Measurements from ENCODE around the gene LRRC4.

Gene LRRC4

DNA sequence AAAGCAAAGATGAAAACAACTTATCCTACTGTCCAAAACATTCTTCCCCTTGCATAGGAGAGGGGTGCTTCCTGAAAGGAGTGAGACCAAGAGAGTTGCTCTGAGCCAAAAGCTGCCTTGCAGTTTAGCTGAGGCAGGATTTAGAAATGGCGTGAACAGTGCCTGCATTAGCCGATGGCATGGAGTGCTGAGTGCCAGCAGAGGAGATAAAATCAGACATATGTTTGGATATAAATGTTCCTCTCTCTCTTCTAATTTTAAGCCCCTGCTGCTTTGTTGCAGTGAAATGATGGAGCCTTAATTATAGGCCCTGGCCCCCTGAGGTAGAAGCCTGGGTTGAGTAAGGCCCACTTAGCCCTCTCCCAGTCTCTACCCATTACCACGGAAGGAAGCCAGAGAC is 7.1 kb downstream of the LRRC4 start:
- Histone ChIP-seq H2AFZ (ENCODE audit: low read depth, low read length) (no peak overlapping the region), H2BK12ac (ENCODE audit: low read length in 2 of 2) (no peak overlapping the region), H2BK15ac (ENCODE audit: low read depth, poor library complexity, severe bottlenecking) (no peak overlapping the region), H2AK5ac (ENCODE audit: low read length, severe bottlenecking) (no peak overlapping the region), H2BK5ac (ENCODE audit: low read depth, low read length, poor library complexity, severe bottlenecking) (no peak overlapping the region), H3K36me3 (ENCODE audit: control insufficient read depth in 1 of 2, insufficient read depth in 2 of 2, low read depth in 1 of 2, low read length in 2 of 2) (peaks cover 4 to 16% of the 10 kb centered on the region in 2 experiments), H3K23ac (ENCODE audit: low read length in 2 of 2) (no peak overlapping the region), H4K8ac (ENCODE audit: low read length) (no peak overlapping the region), H3K79me1 (replicated peaks; ENCODE audit: low read length, poor library complexity, severe bottlenecking) (peaks cover 26% of the 10 kb centered on the region), H3K18ac (ENCODE audit: low read depth in 1 of 2, low read length in 2 of 2) (no peak overlapping the region), H3K27me3 (ENCODE audit: control insufficient read depth in 1 of 2, insufficient read depth in 1 of 2, low read length in 2 of 2) (no peaks in the 10 kb centered on the region), H2BK120ac (ENCODE audit: low read depth, low read length) (no peak overlapping the region), H3K4me1 (ENCODE audit: control insufficient read depth, insufficient read depth, low read depth, low read length) (peaks cover 7% of the 10 kb centered on the region), H3K9me3 (ENCODE audit: control insufficient read depth, low read length) (no peaks in the 10 kb centered on the region), H4K91ac (ENCODE audit: low read length) (no peak overlapping the region), H3K4ac (ENCODE audit: low read depth in 1 of 2, low read length in 2 of 2) (no peak overlapping the region), H3K14ac (ENCODE audit: low read length in 2 of 2) (no peak overlapping the region), H3K4me3 (ENCODE audit: insufficient read depth in 1 of 2, low read depth in 1 of 2, low read length in 2 of 2) (no peak overlapping the region), H3K27ac (ENCODE audit: low read length, poor library complexity, severe bottlenecking) (no peak overlapping the region), H3K4me2 (ENCODE audit: low read length, poor library complexity, severe bottlenecking) (no peak overlapping the region), H3K9ac (ENCODE audit: low read length) (no peak overlapping the region)
- 100% methylated on average over 2 of the region's 3 CpGs for WGBS
- no peak for DNase-seq

DNA sequence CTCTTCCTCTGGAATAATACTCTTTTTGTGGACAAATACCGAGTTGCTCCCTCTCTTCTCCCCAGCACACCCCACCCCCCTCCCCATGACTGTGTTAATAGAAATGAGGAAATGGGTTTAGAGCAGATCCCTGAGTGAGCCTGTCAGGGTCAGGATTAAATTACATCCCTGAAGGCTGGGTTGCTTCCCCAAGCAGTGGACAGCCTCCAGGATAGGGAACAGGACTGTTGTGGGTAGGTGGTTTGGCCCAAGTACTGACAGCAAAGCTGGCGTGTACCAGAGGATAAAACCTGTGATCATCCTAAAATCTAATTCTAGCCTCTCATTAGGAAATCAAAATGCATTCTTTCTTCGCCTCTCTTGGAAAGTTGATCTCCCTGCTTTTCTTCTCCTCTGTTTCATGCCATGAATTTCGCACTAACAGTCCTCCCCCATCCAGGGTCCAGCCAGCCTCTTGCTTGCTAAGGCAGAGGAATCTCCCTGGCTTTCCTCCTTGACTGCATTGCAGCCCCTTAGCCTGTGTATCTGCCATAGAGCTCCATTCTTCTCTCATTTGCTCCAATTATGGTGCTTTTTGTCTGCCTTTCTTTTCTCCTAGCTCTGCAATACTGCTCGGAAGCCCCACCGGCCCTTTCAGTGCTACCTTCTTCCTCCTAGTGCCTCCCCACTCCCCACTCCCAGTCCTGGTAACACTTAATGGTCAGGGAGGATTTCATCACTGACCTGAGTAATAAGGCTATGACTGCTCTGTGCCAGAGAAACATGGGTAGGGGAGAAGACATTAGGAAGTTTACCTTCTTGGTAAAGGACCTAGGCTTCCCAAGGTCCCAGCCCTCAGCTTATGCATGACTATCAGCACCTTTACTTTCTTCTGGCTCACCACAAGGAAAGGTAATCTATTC is 8.4 kb downstream of the LRRC4 start:
- Histone ChIP-seq H3K23ac (ENCODE audit: low read length in 2 of 2) (no peak overlapping the region), H3K18ac (ENCODE audit: low read depth in 1 of 2, low read length in 2 of 2) (no peak overlapping the region), H3K4me2 (ENCODE audit: low read length, poor library complexity, severe bottlenecking) (no peak overlapping the region), H3K27ac (ENCODE audit: low read length, poor library complexity, severe bottlenecking) (no peak overlapping the region), H3K9ac (ENCODE audit: low read length) (no peak overlapping the region), H4K8ac (ENCODE audit: low read length) (no peak overlapping the region), H3K79me1 (replicated peaks; ENCODE audit: low read length, poor library complexity, severe bottlenecking) (peaks cover 29% of the 10 kb centered on the region), H3K4me3 (ENCODE audit: insufficient read depth in 1 of 2, low read depth in 1 of 2, low read length in 2 of 2) (no peak overlapping the region), H3K36me3 (ENCODE audit: control insufficient read depth in 1 of 2, insufficient read depth in 2 of 2, low read depth in 1 of 2, low read length in 2 of 2) (peaks cover 0 to 11% of the 10 kb centered on the region in 2 experiments), H2BK12ac (ENCODE audit: low read length in 2 of 2) (no peak overlapping the region), H3K4me1 (ENCODE audit: control insufficient read depth, insufficient read depth, low read depth, low read length) (peaks cover 13% of the 10 kb centered on the region), H3K9me3 (ENCODE audit: control insufficient read depth, low read length) (no peaks in the 10 kb centered on the region), H2BK15ac (ENCODE audit: low read depth, poor library complexity, severe bottlenecking) (no peak overlapping the region), H4K91ac (ENCODE audit: low read length) (no peak overlapping the region), H2AK5ac (ENCODE audit: low read length, severe bottlenecking) (no peak overlapping the region), H3K14ac (ENCODE audit: low read length in 2 of 2) (no peak overlapping the region), H3K4ac (ENCODE audit: low read depth in 1 of 2, low read length in 2 of 2) (no peak overlapping the region), H2AFZ (ENCODE audit: low read depth, low read length) (no peak overlapping the region), H3K27me3 (ENCODE audit: control insufficient read depth in 1 of 2, insufficient read depth in 1 of 2, low read length in 2 of 2) (no peaks in the 10 kb centered on the region), H2BK5ac (ENCODE audit: low read depth, low read length, poor library complexity, severe bottlenecking) (no peak overlapping the region), H2BK120ac (ENCODE audit: low read depth, low read length) (no peak overlapping the region)
- peak; percentile 42 for DNase-seq
- whole genome bisulfite sequencing: 97% methylated on average over 5 of the region's 6 CpGs

DNA sequence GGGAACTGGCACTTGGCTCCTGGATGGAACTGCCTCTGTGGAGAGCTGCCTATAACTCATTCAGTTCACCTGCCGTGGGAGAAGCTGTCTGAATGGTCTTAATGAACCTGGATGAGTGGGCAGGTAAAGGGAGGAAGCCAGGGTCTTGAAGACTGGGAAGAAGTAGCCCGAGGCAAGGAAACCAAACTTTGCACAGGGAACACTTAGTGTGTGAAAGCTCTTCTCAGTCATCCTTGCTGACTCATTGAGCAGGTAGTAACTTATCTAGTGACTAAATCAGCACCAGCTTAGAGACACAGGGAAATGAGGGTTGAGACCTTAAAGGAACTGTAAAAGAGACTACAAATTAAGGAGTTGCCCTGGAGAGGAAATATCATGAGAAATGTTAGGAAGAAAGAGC is 9.9 kb downstream of the LRRC4 start:
- H3K9ac ChIP-seq (ENCODE audit: low read length): no peak overlapping the region
- H3K36me3 ChIP-seq (ENCODE audit: control insufficient read depth in 1 of 2, insufficient read depth in 2 of 2, low read depth in 1 of 2, low read length in 2 of 2): peaks cover 7 to 13% of the 10 kb centered on the region in 2 experiments
- no peaks in the 10 kb centered on the region for H3K27me3 ChIP-seq (ENCODE audit: control insufficient read depth in 1 of 2, insufficient read depth in 1 of 2, low read length in 2 of 2)
- H3K4me2 ChIP-seq (ENCODE audit: low read length, poor library complexity, severe bottlenecking): no peak overlapping the region
- no peak for DNase-seq
- no peaks in the 10 kb centered on the region for H3K9me3 ChIP-seq (ENCODE audit: control insufficient read depth, low read length)
- H2AFZ ChIP-seq (ENCODE audit: low read depth, low read length): no peak overlapping the region
- H3K18ac ChIP-seq (ENCODE audit: low read depth in 1 of 2, low read length in 2 of 2): no peak overlapping the region
- H3K27ac ChIP-seq (ENCODE audit: low read length, poor library complexity, severe bottlenecking): no peak overlapping the region
- H3K4me1 ChIP-seq (ENCODE audit: control insufficient read depth, insufficient read depth, low read depth, low read length): peaks cover 15% of the 10 kb centered on the region
- no peak overlapping the region for H3K4ac ChIP-seq (ENCODE audit: low read depth in 1 of 2, low read length in 2 of 2)
- no peak overlapping the region for H3K14ac ChIP-seq (ENCODE audit: low read length in 2 of 2)
- H2AK5ac ChIP-seq (ENCODE audit: low read length, severe bottlenecking): no peak overlapping the region
- H3K4me3 ChIP-seq (ENCODE audit: insufficient read depth in 1 of 2, low read depth in 1 of 2, low read length in 2 of 2): no peak overlapping the region
- H2BK15ac ChIP-seq (ENCODE audit: low read depth, poor library complexity, severe bottlenecking): no peak overlapping the region
- H3K79me1 ChIP-seq (replicated peaks; ENCODE audit: low read length, poor library complexity, severe bottlenecking): peaks cover 36% of the 10 kb centered on the region
- no peak overlapping the region for H4K91ac ChIP-seq (ENCODE audit: low read length)
- whole genome bisulfite sequencing: 86% methylated on average over 2 of the region's 2 CpGs
- no peak overlapping the region for H2BK120ac ChIP-seq (ENCODE audit: low read depth, low read length)
- no peak overlapping the region for H2BK12ac ChIP-seq (ENCODE audit: low read length in 2 of 2)
- H2BK5ac ChIP-seq (ENCODE audit: low read depth, low read length, poor library complexity, severe bottlenecking): no peak overlapping the region
- H3K23ac ChIP-seq (ENCODE audit: low read length in 2 of 2): no peak overlapping the region
- H4K8ac ChIP-seq (ENCODE audit: low read length): no peak overlapping the region

DNA sequence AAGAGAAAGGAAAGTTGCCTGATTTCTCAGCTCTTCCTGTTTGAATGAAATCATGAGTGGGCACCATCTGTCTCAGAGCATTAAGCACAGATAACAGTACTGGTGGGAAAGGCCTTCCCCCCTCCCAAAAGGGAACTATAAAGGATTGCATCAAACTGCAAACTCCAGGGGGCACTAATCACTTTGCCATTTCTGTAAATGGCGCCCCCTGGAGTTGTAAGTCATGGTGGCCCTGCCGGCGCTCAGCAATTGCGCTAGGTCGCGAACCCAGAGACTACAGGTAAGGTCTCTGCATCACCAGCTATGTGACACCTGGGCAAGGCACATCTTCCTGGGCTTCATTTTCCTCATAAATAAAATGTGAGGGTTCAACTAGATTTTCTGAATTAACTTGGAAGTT is 11.1 kb downstream of the LRRC4 start:
- no peak overlapping the region for H3K9ac ChIP-seq (ENCODE audit: low read length)
- no peak overlapping the region for H3K4me3 ChIP-seq (ENCODE audit: insufficient read depth in 1 of 2, low read depth in 1 of 2, low read length in 2 of 2)
- no peak overlapping the region for H2BK5ac ChIP-seq (ENCODE audit: low read depth, low read length, poor library complexity, severe bottlenecking)
- H3K14ac ChIP-seq (ENCODE audit: low read length in 2 of 2): no peak overlapping the region
- 78% methylated on average over 6 of the region's 6 CpGs for WGBS
- H3K23ac ChIP-seq (ENCODE audit: low read length in 2 of 2): no peak overlapping the region
- no peak for DNase-seq
- H3K18ac ChIP-seq (ENCODE audit: low read depth in 1 of 2, low read length in 2 of 2): no peak overlapping the region
- no peak overlapping the region for H4K91ac ChIP-seq (ENCODE audit: low read length)
- H2AK5ac ChIP-seq (ENCODE audit: low read length, severe bottlenecking): no peak overlapping the region
- no peak overlapping the region for H2BK15ac ChIP-seq (ENCODE audit: low read depth, poor library complexity, severe bottlenecking)
- H2BK12ac ChIP-seq (ENCODE audit: low read length in 2 of 2): no peak overlapping the region
- H3K27ac ChIP-seq (ENCODE audit: low read length, poor library complexity, severe bottlenecking): no peak overlapping the region
- no peak overlapping the region for H4K8ac ChIP-seq (ENCODE audit: low read length)
- peaks cover 13% of the 10 kb centered on the region for H3K4me1 ChIP-seq (ENCODE audit: control insufficient read depth, insufficient read depth, low read depth, low read length)
- H3K9me3 ChIP-seq (ENCODE audit: control insufficient read depth, low read length): no peaks in the 10 kb centered on the region
- H3K79me1 ChIP-seq (replicated peaks; ENCODE audit: low read length, poor library complexity, severe bottlenecking): peaks cover 37% of the 10 kb centered on the region
- no peaks in the 10 kb centered on the region for H3K27me3 ChIP-seq (ENCODE audit: control insufficient read depth in 1 of 2, insufficient read depth in 1 of 2, low read length in 2 of 2)
- no peak overlapping the region for H2BK120ac ChIP-seq (ENCODE audit: low read depth, low read length)
- H3K36me3 ChIP-seq (ENCODE audit: control insufficient read depth in 1 of 2, insufficient read depth in 2 of 2, low read depth in 1 of 2, low read length in 2 of 2): peaks cover 7 to 13% of the 10 kb centered on the region in 2 experiments
- H2AFZ ChIP-seq (ENCODE audit: low read depth, low read length): no peak overlapping the region
- H3K4me2 ChIP-seq (ENCODE audit: low read length, poor library complexity, severe bottlenecking): no peak overlapping the region
- no peak overlapping the region for H3K4ac ChIP-seq (ENCODE audit: low read depth in 1 of 2, low read length in 2 of 2)

Measured in mesenchymal stem cell (in vitro differentiated cells and primary cell).